Panc1 (cell line): Measurements from ENCODE around the gene SIGLEC11. TPM values are rescaled to one million over a fixed set of nuclear protein-coding genes. Genes with fewer than 3 reads are reported as not detected.
A peak's percentile ranks its signal among the peaks of the same experiment; 100 is the strongest.

Experiments
- ATAC-seq: fragments of 200-7000 bp; cut with Tn5 transposase; 2 replicates; pipeline ENCODE4 v1.9.1; 2020; ENCODE audit warnings: mild to moderate bottlenecking, moderate library complexity
- BruUV-seq: library from RNA; stranded (reverse); fragments of 400-500 nt; replicated peaks from 2 replicates; lab custom pipeline; 2021; lab: Mats Ljungman, UMichigan
- CTCF ChIA-PET: fragments of 300-600 bp; sonication (Branson Sonifier 250); formaldehyde crosslinking; loops from one replicate; lab custom pipeline; 2022; ENCODE audit warnings: antibody characterized with exemption; lab: Charles Lee
- POLR2A ChIA-PET: fragments of 300-600 bp; sonication (Branson Sonifier 250); formaldehyde crosslinking; loops from one replicate; lab custom pipeline; 2022; ENCODE audit warnings: antibody characterized with exemption; lab: Charles Lee
- DNase-seq: peaks from one replicate; pipeline ENCODE4 v3.0.0-alpha.2; 2010; ENCODE audit warnings: low read depth, low spot score
- H3K27ac ChIP-seq: 2 replicates; pipeline ENCODE4 v1.5.1; 2011; ENCODE audit warnings: mild to moderate bottlenecking, low read length, inconsistent platforms
- H3K27me3 ChIP-seq: fragments of 200-500 bp; sonication (Bioruptor generic); 2 replicates; pipeline ENCODE4 v1.6.0; 2014; ENCODE audit warnings: low read length, inconsistent platforms; ENCODE audit not compliant: control insufficient read depth, insufficient read depth
- H3K36me3 ChIP-seq: fragments of 200-500 bp; sonication (Bioruptor generic); 2 replicates; pipeline ENCODE4 v1.5.1; 2014; ENCODE audit warnings: inconsistent platforms, mild to moderate bottlenecking, low read length, moderate library complexity; ENCODE audit not compliant: control insufficient read depth, insufficient read depth
- H3K4me1 ChIP-seq: 2 replicates; pipeline ENCODE4 v1.5.1; 2011; ENCODE audit warnings: inconsistent platforms, mild to moderate bottlenecking, low read length, moderate library complexity; ENCODE audit not compliant: control insufficient read depth, insufficient read depth
- H3K4me3 ChIP-seq, 2 experiments: 2 replicates each; pipeline ENCODE4 v1.5.1; 2011 to 2012; ENCODE audit warnings: low read depth in 2 of 2, low read length in 2 of 2, mild to moderate bottlenecking in 2 of 2, inconsistent platforms in 1 of 2, moderate library complexity in 1 of 2
- H3K9me3 ChIP-seq: fragments of 200-500 bp; sonication (Bioruptor generic); 2 replicates; pipeline ENCODE4 v1.5.1; 2014; ENCODE audit warnings: low read depth, mild to moderate bottlenecking, inconsistent platforms, low read length, moderate library complexity; ENCODE audit not compliant: control insufficient read depth, insufficient read depth
- CTCF ChIP-seq: fragments of 450-650 bp; IDR thresholded peaks from 2 replicates; pipeline ENCODE4 v1.5.1; 2017; ENCODE audit warnings: mild to moderate bottlenecking
- POLR2AphosphoS5 ChIP-seq: IDR thresholded peaks from 2 replicates; pipeline ENCODE4 v1.6.1; 2012; ENCODE audit warnings: mild to moderate bottlenecking, low read depth, low read length, moderate library complexity
- REST ChIP-seq, 2 experiments: IDR thresholded peaks; 2 replicates each; pipeline ENCODE4 v1.6.1; 2011 to 2012; ENCODE audit warnings: low read depth in 2 of 2, control low read depth in 1 of 2, low read length in 1 of 2, mild to moderate bottlenecking in 1 of 2, moderate library complexity in 1 of 2; ENCODE audit not compliant: insufficient read depth in 1 of 2
- SIN3A ChIP-seq: IDR thresholded peaks from 2 replicates; pipeline ENCODE4 v1.6.1; 2012; ENCODE audit warnings: low read depth, mild to moderate bottlenecking, low read length, moderate library complexity, borderline replicate concordance; ENCODE audit not compliant: insufficient read depth
- in situ Hi-C: cut with HindIII; loops from 2 replicates; pipeline ENCODE4 v1.10.0; 2016; ENCODE audit warnings: low sequenced_read_pairs, low pct_unique_long_range_greater_than_20kb
- intact Hi-C: fragments of 100-400 bp; cut with micrococcal nuclease; formaldehyde crosslinking; loops from one replicate; pipeline ENCODE4 v1.10.0; 2022; ENCODE audit not compliant: unreplicated experiment
- total RNA-seq: library from RNA; stranded (reverse); gene quantifications from one replicate; pipeline ENCODE4 v1.2.1, GENCODE V29; 2021; ENCODE audit not compliant: unreplicated experiment

The SIGLEC11 gene
- total RNA-seq, 1 experiment from 2014 or later, result not detected

- no peak overlapping the region for H3K27ac ChIP-seq
- no peak overlapping the region for H3K4me3 ChIP-seq
These were observed 29.5 kb downstream of the SIGLEC11 start for GRCh38 chr19:49931293-49932040.

GRCh38 chr19:49930483-49931011, 30.4 kb downstream of the SIGLEC11 start:
- no peak for DNase-seq
- Histone ChIP-seq H3K9me3 (no peaks in the 10 kb centered on the region), H3K4me3 (peak overlapping the region; percentile 65 to 85), H3K4me1 (peaks cover 12% of the 10 kb centered on the region), H3K27me3 (no peaks in the 10 kb centered on the region), H3K27ac (peak overlapping the region; percentile 99), H3K36me3 (no peaks in the 10 kb centered on the region; the same call in none of the 2 replicates)
- ATAC-seq, result no peak
- CTCF ChIA-PET, result no interaction called here
- intact Hi-C loops, result no loop called here
- POLR2A ChIA-PET, result interaction anchor here (0.6 kb wide), 1 partner anchor 35 kb away, joined by 3 read pairs; no protein-coding TSS in a partner anchor
- in situ Hi-C loops, result no loop called here
- BruUV-seq, result no TSS peak
- TF ChIP-seq POLR2AphosphoS5 (no peak), SIN3A (no peak), CTCF (no peak)

More at GRCh38 chr19:49931293-49932040, 29.5 kb downstream of the SIGLEC11 start:
- Histone ChIP-seq H3K4me1 (peaks cover 12% of the 10 kb centered on the region), H3K27me3 (no peaks in the 10 kb centered on the region), H3K9me3 (no peaks in the 10 kb centered on the region), H3K36me3 (no peaks in the 10 kb centered on the region; the same call in none of the 2 replicates)
- no TSS peak for BruUV-seq
- CTCF ChIA-PET, result no interaction called here
- ATAC-seq (no peak), DNase-seq (no peak)
- in situ Hi-C loops, result no loop called here
- intact Hi-C loops, result no loop called here
- TF ChIP-seq POLR2AphosphoS5 (peak; percentile 18; the same call in 1 of the 2 replicates), REST (IDR thresholded peaks at IDR 0.05; ENCODE audit: insufficient read depth in 1 of 2, low read depth in 2 of 2, low read length in 1 of 2) (no peak)
- POLR2A ChIA-PET, result no interaction called here
